ENCODE measurements around the gene ALAS1.
"Not testable (repeated sequence)": the region's sequence is repeated elsewhere in the genome, so short reads cannot be mapped to it uniquely, and the experiment has no call there.

ALAS1 gene

GRCh38 chr3:52177701-52178042 is 20.3 kb upstream of the ALAS1 start:
- DNase-seq = no peak

GRCh38 chr3:52178126-52178525 is 19.8 kb upstream of the ALAS1 start:
- DNase-seq = not testable (repeated sequence)

- no peak for DNase-seq
These were observed 19.4 kb upstream of the ALAS1 start for GRCh38 chr3:52178537-52178936.

DNA sequence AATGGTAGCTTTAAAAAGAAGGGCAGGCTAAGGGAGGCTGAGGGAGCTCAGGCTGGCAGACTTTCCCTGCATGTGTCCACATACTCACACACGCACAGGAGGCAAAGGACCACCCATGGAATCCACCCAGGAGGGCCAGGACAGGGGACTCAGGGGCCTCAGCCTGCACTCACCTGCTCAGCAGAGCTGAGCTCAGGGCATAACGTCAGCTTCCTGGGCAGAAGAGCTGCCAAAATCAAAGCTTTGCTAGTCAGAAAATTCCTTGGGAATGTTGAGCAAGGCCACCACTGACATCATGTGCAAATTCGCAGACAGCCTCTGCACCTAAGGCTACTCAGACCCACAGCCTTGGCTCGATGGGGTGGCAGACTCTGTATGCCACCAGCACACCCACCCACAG is 16.4 kb upstream of the ALAS1 start:
- no peak for DNase-seq

- DNase-seq = no peak
These were observed 15.8 kb upstream of the ALAS1 start for GRCh38 chr3:52182196-52182595.

GRCh38 chr3:52182691-52183090 is 15.3 kb upstream of the ALAS1 start:
- no peak for DNase-seq

- DNase-seq = no peak
These were observed 14.0 kb upstream of the ALAS1 start for GRCh38 chr3:52183786-52184445.

- DNase-seq = no peak
These were observed 13.3 kb upstream of the ALAS1 start for GRCh38 chr3:52184690-52185089.

GRCh38 chr3:52185311-52185710 is 12.6 kb upstream of the ALAS1 start:
- no peak for DNase-seq

DNA sequence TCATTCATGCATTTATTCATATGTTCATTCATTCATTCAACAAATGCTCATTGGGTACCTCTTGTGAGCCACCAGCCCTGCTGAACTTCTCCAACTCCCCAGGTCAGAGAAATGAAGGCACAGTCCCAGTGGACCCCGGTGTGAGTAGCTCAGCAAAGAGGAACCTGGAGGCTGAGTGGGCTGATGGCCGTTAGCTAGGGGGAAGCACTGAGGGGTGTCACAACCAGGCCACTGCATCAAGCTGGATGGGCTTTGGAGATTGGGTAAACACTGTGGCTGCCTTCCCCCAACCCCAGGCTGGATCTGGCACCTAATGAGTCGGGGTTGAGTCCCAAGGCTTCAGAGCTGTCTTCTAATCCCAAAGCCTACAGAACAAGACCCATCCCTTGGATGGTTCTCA is 12.1 kb upstream of the ALAS1 start:
- no peak for DNase-seq

GRCh38 chr3:52186729-52187128 is 11.2 kb upstream of the ALAS1 start:
- no peak for DNase-seq

- DNase-seq = no peak
These were observed 9.4 kb upstream of the ALAS1 start for GRCh38 chr3:52188556-52188955.

GRCh38 chr3:52190294-52191074 is 7.5 kb upstream of the ALAS1 start:
- DNase-seq = no peak

DNA sequence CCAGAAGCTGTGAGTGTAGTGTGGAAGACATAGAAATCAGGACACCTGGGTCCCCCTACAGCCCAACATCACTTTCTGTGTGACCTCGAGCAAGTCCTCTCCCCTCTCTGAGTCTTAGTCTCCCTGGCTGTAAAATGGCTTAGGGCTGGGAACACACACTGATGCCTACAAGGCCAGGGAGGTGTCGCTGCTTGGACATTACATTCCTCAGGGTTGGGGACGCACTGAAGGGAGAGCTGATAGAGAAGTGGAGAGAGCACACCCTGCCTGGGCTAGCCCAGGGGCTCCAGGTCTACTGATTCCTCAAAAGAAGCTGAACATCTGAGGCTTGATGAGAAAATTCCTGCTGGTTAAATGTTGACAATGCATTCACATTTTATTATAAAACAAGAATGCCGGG is 6.3 kb upstream of the ALAS1 start:
- DNase-seq = no peak

DNA sequence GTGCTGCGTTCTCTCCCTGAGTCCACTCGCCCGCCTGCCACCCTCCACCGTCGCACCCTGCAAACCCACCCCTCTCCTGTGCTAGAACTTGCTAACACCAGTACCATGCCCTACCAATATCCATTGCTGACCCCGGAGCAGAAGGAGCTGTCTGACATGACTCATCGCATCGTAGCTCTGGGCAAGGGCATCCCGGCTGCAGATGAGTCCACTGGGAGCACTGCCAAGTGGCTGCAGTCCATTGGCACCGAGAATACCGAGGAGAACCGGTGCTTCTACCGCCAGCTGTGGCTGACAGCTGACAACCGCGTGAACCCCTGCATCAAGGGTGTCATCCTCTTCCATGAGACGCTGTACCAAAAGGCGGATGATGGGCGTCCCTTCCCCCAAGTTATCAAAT is 4.9 kb upstream of the ALAS1 start:
- no peak for DNase-seq

GRCh38 chr3:52194485-52195290 is 3.3 kb upstream of the ALAS1 start:
- DNase-seq = no peak

DNA sequence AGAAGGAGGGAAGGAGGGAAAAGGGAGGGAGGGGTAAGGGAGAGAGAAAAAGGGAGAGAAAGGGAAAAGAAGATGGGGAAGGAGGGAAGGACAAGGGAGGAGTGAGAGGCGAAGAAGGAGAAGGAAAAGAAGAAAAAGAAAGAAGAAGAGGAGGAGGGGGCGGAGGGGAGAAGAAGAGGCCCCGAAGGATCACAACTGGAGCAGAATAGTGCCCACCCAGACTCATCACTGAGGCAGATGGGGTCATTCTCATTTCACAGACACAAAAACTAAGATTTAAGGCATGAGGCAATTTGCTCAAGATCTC is 2.7 kb upstream of the ALAS1 start:
- DNase-seq = no peak

DNA sequence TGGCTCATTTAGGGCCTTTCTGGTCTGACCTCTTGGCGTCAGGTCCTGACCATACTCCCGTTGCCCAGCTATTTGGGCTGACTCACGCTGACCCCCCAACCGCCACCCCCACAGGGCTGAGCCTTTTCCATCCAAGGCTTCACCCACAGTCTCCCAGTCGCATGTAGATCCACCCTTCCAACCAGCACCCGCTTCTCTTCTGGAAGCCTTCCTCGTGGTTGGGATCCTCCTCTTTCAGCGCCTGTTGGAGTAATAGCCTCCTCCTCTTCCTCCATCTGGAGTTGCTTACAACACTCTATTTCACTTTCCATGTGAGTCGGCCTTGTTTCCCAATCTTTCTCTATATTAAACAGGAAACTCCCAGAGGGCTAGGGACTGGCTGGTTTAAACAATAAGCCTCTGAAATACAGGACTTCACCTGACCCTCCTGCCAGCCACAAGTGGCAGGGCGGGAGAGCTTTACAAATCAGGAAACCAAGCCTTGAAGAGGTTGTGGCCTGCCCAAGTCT is 2.1 kb upstream of the ALAS1 start:
- DNase-seq = no peak

DNA sequence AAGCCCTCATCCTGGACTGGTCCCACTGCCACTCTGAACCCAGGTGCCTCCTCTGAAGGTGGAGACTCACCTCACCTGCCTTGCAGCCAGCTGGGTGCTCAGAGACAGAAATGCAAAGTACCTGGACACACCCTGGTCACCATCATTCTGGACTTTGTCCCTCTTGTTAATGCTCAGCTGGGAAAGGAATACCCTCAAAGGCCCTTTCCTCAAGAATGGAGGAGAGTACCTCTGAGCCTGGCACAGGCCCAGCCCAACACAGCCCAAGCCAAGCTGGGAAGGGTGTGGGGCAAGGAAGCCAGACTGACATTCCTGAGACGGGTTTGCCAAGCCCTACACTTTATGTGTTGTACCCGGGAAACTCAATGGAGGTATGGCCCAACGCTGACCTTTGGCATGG is 983 bp upstream of the ALAS1 start:
- DNase-seq = no peak

GRCh38 chr3:52197499-52197841 is 490 bp upstream of the ALAS1 start:
- no peak for DNase-seq

GRCh38 chr3:52198643-52199608 is 966 bp downstream of the ALAS1 start:
- no peak for DNase-seq

DNA sequence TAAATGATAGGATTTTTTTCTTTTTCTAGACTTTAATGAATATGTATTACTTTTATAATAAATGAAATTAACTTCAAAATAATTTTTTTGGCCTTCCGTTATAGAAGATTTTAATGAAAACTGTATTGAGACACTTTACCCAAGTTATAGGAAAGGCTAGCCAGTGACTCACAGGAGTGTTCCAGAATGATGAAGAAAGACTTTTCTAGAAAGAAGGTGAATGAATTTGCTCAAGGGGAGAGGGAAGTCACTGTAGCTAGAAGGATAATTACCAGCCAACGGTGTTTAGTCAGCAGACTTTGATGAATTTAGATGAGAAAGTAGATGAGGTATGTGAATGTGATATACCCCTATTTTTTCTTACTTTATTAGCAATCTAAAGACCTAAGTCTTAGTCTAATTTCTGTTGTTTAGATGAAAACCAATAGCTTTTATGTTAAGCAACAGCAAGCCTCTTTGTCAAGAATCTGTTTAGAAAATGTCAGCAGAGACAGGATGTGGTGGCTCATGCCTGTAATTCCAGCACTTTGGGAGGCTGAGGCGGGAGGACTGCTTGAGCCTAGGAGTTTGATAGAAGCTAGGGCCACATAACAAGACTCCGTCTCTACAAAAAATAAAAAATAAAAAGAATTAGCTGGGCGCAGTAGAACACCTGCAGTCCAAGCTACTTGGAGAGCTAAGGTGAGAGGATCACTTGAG is 3.2 kb downstream of the ALAS1 start:
- DNase-seq = no peak
